GM12878 (cell line): Measurements from ENCODE around the gene C11orf65. TPM values are rescaled to one million over a fixed set of nuclear protein-coding genes. Genes with fewer than 3 reads are reported as not detected.

ENCODE experiments used
- ATAC-seq: fragments of 200-7000 bp; cut with Tn5 transposase; 3 replicates; pipeline ENCODE4 v1.9.1; 2020; ENCODE audit warnings: mild to moderate bottlenecking, moderate library complexity
- BruUV-seq: library from RNA; stranded (reverse); fragments of 400-500 nt; replicated peaks from 2 replicates; lab custom pipeline; 2021; lab: Mats Ljungman, UMichigan
- CTCF ChIA-PET: fragments of 300-600 bp; sonication (Branson Sonifier 250); formaldehyde crosslinking; extraction: SDS; loops from one replicate; lab custom pipeline; 2021; ENCODE audit warnings: inconsistent platforms; lab: Yijun Ruan, JAX
- POLR2A ChIA-PET: fragments of 350-600 bp; formaldehyde crosslinking; extraction: SDS; loops from one replicate; lab custom pipeline; 2021; ENCODE audit warnings: inconsistent platforms; lab: Charles Lee
- RAD21 ChIA-PET: fragments of 300-600 bp; sonication (Branson Sonifier 250); formaldehyde crosslinking; loops from one replicate; lab custom pipeline; 2023; ENCODE audit warnings: antibody characterized with exemption; ENCODE audit not compliant: unreplicated experiment; lab: Charles Lee
- SMC1A ChIA-PET: fragments of 300-600 bp; sonication (Branson Sonifier 250); formaldehyde crosslinking; loops from one replicate; lab custom pipeline; 2023; ENCODE audit not compliant: unreplicated experiment, uncharacterized antibody; lab: Charles Lee
- DNase-seq: peaks from one replicate; pipeline ENCODE4 v3.0.0-alpha.2; 2011; ENCODE audit warnings: low read depth, low spot score
- FAIRE-seq: peaks from 3 replicates; lab custom pipeline; 2011; peaks lifted over from hg19 to GRCh38; lab: Jason Lieb, UNC
- H2AFZ ChIP-seq: 2 replicates; pipeline ENCODE4 v1.6.0; 2011; ENCODE audit warnings: low read depth, low read length, control low read depth; ENCODE audit not compliant: control insufficient read depth
- H3K27ac ChIP-seq: 2 replicates; pipeline ENCODE4 v1.5.1; 2011; ENCODE audit warnings: control low read depth; ENCODE audit not compliant: control insufficient read depth, insufficient read depth
- H3K27me3 ChIP-seq, 2 experiments: replicated peaks in 1 of 2; 2 replicates each; pipeline versions ENCODE4 v1.6.0 to v1.6.1; 2011; ENCODE audit warnings: low read length in 1 of 2; ENCODE audit not compliant: control insufficient read depth in 2 of 2, insufficient read depth in 2 of 2
- H3K36me3 ChIP-seq, 2 experiments: 2 replicates each; pipeline ENCODE4 v1.5.1; 2011; ENCODE audit warnings: low read length in 1 of 2; ENCODE audit not compliant: control insufficient read depth in 2 of 2, insufficient read depth in 2 of 2
- H3K4me1 ChIP-seq: 2 replicates; pipeline ENCODE4 v1.6.1; 2011; ENCODE audit warnings: mild to moderate bottlenecking, low read length, moderate library complexity, mixed read lengths; ENCODE audit not compliant: control insufficient read depth, insufficient read depth
- H3K4me2 ChIP-seq: 2 replicates; pipeline ENCODE4 v1.6.0; 2011; ENCODE audit warnings: control low read depth; ENCODE audit not compliant: control insufficient read depth, insufficient read depth
- H3K4me3 ChIP-seq: fragments of 200-600 bp; sonication (generic); 2 replicates; pipeline ENCODE4 v1.5.1; 2016
- H3K79me2 ChIP-seq: 2 replicates; pipeline ENCODE4 v1.6.0; 2011; ENCODE audit warnings: low read length; ENCODE audit not compliant: control insufficient read depth, insufficient read depth
- H3K9ac ChIP-seq: 2 replicates; pipeline ENCODE4 v1.8.0; 2011; ENCODE audit warnings: low read length, control low read depth, mixed read lengths; ENCODE audit not compliant: control insufficient read depth, insufficient read depth
- H3K9me3 ChIP-seq: replicated peaks from 3 replicates; pipeline ENCODE4 v1.5.1; 2011; ENCODE audit warnings: mild to moderate bottlenecking, low read length; ENCODE audit not compliant: control insufficient read depth, insufficient read depth
- H4K20me1 ChIP-seq: 2 replicates; pipeline ENCODE4 v1.6.0; 2011; ENCODE audit not compliant: control insufficient read depth, insufficient read depth
- MYC ChIP-seq: IDR thresholded peaks from 2 replicates; pipeline ENCODE4 v1.6.1; 2011; ENCODE audit warnings: mild to moderate bottlenecking, low read length, moderate library complexity, inconsistent platforms; ENCODE audit not compliant: insufficient read depth, insufficient replicate concordance, insufficient read length, severe bottlenecking
- PML ChIP-seq: IDR thresholded peaks from 2 replicates; pipeline ENCODE4 v1.6.1; 2012; ENCODE audit warnings: low read length, inconsistent platforms
- RELA ChIP-seq: fragments of 450-650 bp; IDR thresholded peaks from 2 replicates; pipeline ENCODE4 v1.8.0; 2014; ENCODE audit warnings: borderline replicate concordance; ENCODE audit not compliant: partially characterized antibody
- SIN3A ChIP-seq: IDR thresholded peaks from 2 replicates; pipeline ENCODE4 v1.6.1; 2012; ENCODE audit warnings: low read depth, low read length, improper control_type of control experiment
- ZNF24 ChIP-seq: fragments of 450-650 bp; IDR thresholded peaks from 2 replicates; pipeline ENCODE4 v1.6.1; 2017; ENCODE audit warnings: antibody characterized with exemption, mild to moderate bottlenecking
- in situ Hi-C: fragments of 300-500 bp; cut with MboI; formaldehyde crosslinking; loops from 9 replicates; pipeline ENCODE4 v1.14.3; 2018; ENCODE audit warnings: mixed read lengths
- intact Hi-C: fragments of 100-400 bp; cut with micrococcal nuclease; formaldehyde crosslinking; loops from one replicate; pipeline ENCODE4 v1.14.2; 2022; ENCODE audit not compliant: unreplicated experiment
- polyA plus RNA-seq, 11 experiments: library from polyadenylated mRNA; depleted of rRNA in 4 of 11; unstranded in 6 of 11; stranded (reverse) in 5 of 11; fragments of >200 nt; fragmentation: Nextera tagmentation in 4 of 11; fragmentation: Illumina TruSeq in 1 of 11; extraction: Ambion mirVana in 4 of 11; extraction: Trizol in 1 of 11; gene quantifications; 1 replicate in 1 of 11; 2 replicates in 10 of 11; pipeline versions ENCODE4 v1.2.1 to v1.2.3, GENCODE V29; 2011 to 2016; ENCODE audit warnings: inconsistent platforms in 2 of 11, missing spikeins in 2 of 11, low read depth in 1 of 11
- total RNA-seq, 4 experiments: library from RNA; depleted of rRNA in 3 of 4; stranded (reverse); fragments of >200 nt in 3 of 4; fragmentation: Illumina TruSeq in 1 of 4; extraction: Trizol in 1 of 4; gene quantifications; 2 replicates each; pipeline versions ENCODE4 v1.2.1 to v1.2.3, GENCODE V29; 2013 to 2021
- TF ChIP-seq, protein P1 (sequence below): fragments of 150-350 bp; IDR thresholded peaks from 2 replicates; pipeline ENCODE4 v1.6.1; 2016; ENCODE audit warnings: low read depth, low read length
- TF ChIP-seq, protein P2 (sequence below): IDR thresholded peaks from 2 replicates; pipeline ENCODE4 v1.6.1; 2011; ENCODE audit warnings: borderline replicate concordance, low read depth, mild to moderate bottlenecking, moderate library complexity, mixed read lengths, low read length; ENCODE audit not compliant: insufficient read depth; ENCODE audit errors: extremely low read length
- TF ChIP-seq, protein P3 (sequence below): fragments of 450-650 bp; IDR thresholded peaks from 2 replicates; pipeline ENCODE4 v1.6.1; 2017; ENCODE audit warnings: mild to moderate bottlenecking, moderate library complexity
- TF ChIP-seq, protein P4 (sequence below): fragments of 450-650 bp; IDR thresholded peaks from 2 replicates; pipeline ENCODE4 v1.6.1; 2017; ENCODE audit warnings: mild to moderate bottlenecking
- TF ChIP-seq, protein P5 (sequence below): fragments of 450-650 bp; IDR thresholded peaks from 2 replicates; pipeline ENCODE4 v1.6.1; 2014; ENCODE audit warnings: mild to moderate bottlenecking

Gene C11orf65
- total and polyA plus RNA-seq, 10 of the 15 experiments (the other 5 are each of a cell fraction or from before 2014, with no cell fraction given): 0.71 to 2.0 (median 1.2) TPM

DNA sequence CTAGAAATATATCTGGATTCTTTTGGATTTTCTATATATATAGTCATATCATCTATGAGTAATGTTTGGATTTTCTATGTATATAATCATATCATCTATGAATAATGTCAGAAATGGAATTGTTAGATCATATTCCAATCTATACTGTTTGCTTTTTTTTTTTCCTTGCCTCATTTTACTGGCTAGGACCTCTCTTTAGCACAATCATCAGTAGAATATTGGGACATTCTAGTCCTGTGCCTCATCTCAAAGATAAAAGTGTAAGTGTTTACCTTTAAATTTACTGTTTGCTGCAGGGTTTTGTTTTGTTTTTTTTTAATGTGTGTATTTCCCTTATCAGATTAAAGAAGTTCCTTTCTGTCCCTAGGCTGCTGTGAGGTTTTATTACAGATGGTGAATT is 97.0 kb downstream of the C11orf65 start:
- Histone ChIP-seq H3K9me3 (no peaks in the 10 kb centered on the region), H3K4me2 (no peak overlapping the region), H3K4me1 (no peaks in the 10 kb centered on the region), H3K9ac (no peak overlapping the region), H4K20me1 (no peaks in the 10 kb centered on the region), H3K36me3 (peaks cover 0 to 2% of the 10 kb centered on the region in 2 experiments; a peak in 1 of 4 replicates), H3K79me2 (no peaks in the 10 kb centered on the region), H3K4me3 (no peak overlapping the region), H3K27ac (no peak overlapping the region), H3K27me3 (no peaks in the 10 kb centered on the region), H2AFZ (no peak overlapping the region)
- ChIA-PET POLR2A (interaction anchor here (0.6 kb wide), 1 partner anchor 25 kb away, joined by 5 read pairs; no protein-coding TSS in a partner anchor), RAD21 (no interaction called here), SMC1A (interaction anchor here (0.9 kb wide), 1 partner anchor 145 kb away, joined by 3 read pairs; no protein-coding TSS in a partner anchor), CTCF (no interaction called here)
- ATAC-seq: no peak
- FAIRE-seq: no peak
- in situ Hi-C loops (no loop called here), intact Hi-C loops (no loop called here)
- DNase-seq: no peak
- BruUV-seq: no TSS peak
- TF ChIP-seq MYC: no peak
- TF ChIP-seq, protein P1, sequence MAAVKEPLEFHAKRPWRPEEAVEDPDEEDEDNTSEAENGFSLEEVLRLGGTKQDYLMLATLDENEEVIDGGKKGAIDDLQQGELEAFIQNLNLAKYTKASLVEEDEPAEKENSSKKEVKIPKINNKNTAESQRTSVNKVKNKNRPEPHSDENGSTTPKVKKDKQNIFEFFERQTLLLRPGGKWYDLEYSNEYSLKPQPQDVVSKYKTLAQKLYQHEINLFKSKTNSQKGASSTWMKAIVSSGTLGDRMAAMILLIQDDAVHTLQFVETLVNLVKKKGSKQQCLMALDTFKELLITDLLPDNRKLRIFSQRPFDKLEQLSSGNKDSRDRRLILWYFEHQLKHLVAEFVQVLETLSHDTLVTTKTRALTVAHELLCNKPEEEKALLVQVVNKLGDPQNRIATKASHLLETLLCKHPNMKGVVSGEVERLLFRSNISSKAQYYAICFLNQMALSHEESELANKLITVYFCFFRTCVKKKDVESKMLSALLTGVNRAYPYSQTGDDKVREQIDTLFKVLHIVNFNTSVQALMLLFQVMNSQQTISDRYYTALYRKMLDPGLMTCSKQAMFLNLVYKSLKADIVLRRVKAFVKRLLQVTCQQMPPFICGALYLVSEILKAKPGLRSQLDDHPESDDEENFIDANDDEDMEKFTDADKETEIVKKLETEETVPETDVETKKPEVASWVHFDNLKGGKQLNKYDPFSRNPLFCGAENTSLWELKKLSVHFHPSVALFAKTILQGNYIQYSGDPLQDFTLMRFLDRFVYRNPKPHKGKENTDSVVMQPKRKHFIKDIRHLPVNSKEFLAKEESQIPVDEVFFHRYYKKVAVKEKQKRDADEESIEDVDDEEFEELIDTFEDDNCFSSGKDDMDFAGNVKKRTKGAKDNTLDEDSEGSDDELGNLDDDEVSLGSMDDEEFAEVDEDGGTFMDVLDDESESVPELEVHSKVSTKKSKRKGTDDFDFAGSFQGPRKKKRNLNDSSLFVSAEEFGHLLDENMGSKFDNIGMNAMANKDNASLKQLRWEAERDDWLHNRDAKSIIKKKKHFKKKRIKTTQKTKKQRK: no peak
- TF ChIP-seq RELA: no peak
- TF ChIP-seq, protein P2, sequence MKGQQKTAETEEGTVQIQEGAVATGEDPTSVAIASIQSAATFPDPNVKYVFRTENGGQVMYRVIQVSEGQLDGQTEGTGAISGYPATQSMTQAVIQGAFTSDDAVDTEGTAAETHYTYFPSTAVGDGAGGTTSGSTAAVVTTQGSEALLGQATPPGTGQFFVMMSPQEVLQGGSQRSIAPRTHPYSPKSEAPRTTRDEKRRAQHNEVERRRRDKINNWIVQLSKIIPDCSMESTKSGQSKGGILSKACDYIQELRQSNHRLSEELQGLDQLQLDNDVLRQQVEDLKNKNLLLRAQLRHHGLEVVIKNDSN: no peak
- TF ChIP-seq, protein P3, sequence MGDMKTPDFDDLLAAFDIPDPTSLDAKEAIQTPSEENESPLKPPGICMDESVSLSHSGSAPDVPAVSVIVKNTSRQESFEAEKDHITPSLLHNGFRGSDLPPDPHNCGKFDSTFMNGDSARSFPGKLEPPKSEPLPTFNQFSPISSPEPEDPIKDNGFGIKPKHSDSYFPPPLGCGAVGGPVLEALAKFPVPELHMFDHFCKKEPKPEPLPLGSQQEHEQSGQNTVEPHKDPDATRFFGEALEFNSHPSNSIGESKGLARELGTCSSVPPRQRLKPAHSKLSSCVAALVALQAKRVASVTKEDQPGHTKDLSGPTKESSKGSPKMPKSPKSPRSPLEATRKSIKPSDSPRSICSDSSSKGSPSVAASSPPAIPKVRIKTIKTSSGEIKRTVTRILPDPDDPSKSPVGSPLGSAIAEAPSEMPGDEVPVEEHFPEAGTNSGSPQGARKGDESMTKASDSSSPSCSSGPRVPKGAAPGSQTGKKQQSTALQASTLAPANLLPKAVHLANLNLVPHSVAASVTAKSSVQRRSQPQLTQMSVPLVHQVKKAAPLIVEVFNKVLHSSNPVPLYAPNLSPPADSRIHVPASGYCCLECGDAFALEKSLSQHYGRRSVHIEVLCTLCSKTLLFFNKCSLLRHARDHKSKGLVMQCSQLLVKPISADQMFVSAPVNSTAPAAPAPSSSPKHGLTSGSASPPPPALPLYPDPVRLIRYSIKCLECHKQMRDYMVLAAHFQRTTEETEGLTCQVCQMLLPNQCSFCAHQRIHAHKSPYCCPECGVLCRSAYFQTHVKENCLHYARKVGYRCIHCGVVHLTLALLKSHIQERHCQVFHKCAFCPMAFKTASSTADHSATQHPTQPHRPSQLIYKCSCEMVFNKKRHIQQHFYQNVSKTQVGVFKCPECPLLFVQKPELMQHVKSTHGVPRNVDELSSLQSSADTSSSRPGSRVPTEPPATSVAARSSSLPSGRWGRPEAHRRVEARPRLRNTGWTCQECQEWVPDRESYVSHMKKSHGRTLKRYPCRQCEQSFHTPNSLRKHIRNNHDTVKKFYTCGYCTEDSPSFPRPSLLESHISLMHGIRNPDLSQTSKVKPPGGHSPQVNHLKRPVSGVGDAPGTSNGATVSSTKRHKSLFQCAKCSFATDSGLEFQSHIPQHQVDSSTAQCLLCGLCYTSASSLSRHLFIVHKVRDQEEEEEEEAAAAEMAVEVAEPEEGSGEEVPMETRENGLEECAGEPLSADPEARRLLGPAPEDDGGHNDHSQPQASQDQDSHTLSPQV: no peak
- TF ChIP-seq SIN3A: no peak
- TF ChIP-seq, protein P4, sequence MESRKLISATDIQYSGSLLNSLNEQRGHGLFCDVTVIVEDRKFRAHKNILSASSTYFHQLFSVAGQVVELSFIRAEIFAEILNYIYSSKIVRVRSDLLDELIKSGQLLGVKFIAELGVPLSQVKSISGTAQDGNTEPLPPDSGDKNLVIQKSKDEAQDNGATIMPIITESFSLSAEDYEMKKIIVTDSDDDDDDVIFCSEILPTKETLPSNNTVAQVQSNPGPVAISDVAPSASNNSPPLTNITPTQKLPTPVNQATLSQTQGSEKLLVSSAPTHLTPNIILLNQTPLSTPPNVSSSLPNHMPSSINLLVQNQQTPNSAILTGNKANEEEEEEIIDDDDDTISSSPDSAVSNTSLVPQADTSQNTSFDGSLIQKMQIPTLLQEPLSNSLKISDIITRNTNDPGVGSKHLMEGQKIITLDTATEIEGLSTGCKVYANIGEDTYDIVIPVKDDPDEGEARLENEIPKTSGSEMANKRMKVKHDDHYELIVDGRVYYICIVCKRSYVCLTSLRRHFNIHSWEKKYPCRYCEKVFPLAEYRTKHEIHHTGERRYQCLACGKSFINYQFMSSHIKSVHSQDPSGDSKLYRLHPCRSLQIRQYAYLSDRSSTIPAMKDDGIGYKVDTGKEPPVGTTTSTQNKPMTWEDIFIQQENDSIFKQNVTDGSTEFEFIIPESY: no peak
- no peak for TF ChIP-seq ZNF24
- TF ChIP-seq, protein P5, sequence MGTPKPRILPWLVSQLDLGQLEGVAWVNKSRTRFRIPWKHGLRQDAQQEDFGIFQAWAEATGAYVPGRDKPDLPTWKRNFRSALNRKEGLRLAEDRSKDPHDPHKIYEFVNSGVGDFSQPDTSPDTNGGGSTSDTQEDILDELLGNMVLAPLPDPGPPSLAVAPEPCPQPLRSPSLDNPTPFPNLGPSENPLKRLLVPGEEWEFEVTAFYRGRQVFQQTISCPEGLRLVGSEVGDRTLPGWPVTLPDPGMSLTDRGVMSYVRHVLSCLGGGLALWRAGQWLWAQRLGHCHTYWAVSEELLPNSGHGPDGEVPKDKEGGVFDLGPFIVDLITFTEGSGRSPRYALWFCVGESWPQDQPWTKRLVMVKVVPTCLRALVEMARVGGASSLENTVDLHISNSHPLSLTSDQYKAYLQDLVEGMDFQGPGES: no peak
- TF ChIP-seq PML: no peak
